Stomach (tissue), 9 donors: Measurements from ENCODE around the gene CCDC102B. TPM values are rescaled to one million over a fixed set of nuclear protein-coding genes. Genes with fewer than 3 reads are reported as not detected.

Source experiments
- DNase-seq, 2 donors: peaks; one replicate each; pipeline versions ENCODE4 v3.0.0 to v3.0.0-alpha.2; 2013 to 2019
- H3K27ac ChIP-seq, 5 donors: fragments of 200-600 bp in 4 of 5; sonication (generic) in 4 of 5; one replicate each; pipeline ENCODE4 v1.5.1; 2013 to 2019; ENCODE audit warnings: mild to moderate bottlenecking in 1 of 5, moderate library complexity in 1 of 5
- H3K27me3 ChIP-seq, 3 donors: fragments of 200-600 bp; sonication (generic); one replicate each; pipeline ENCODE4 v1.5.1; 2017 to 2019; ENCODE audit warnings: mixed run types in 1 of 3
- H3K36me3 ChIP-seq, 4 donors: fragments of 200-600 bp; sonication (generic); 1 replicate in 3 of 4; 2 replicates in 1 of 4; pipeline ENCODE4 v1.5.1; 2016 to 2019
- H3K4me1 ChIP-seq, 4 donors: fragments of 200-600 bp; sonication (generic); one replicate each; pipeline ENCODE4 v1.5.1; 2016 to 2019
- H3K4me3 ChIP-seq, 4 donors: fragments of 200-600 bp; sonication (generic) in 3 of 4; one replicate each; pipeline ENCODE4 v1.5.1; 2016 to 2019; ENCODE audit warnings: mild to moderate bottlenecking in 1 of 4
- H3K9me3 ChIP-seq, 4 donors: fragments of 200-600 bp; sonication (generic); one replicate each; pipeline ENCODE4 v1.5.1; 2016 to 2019
- CTCF ChIP-seq, 7 experiments: fragments of 450-650 bp in 4 of 7; fragments of 200-600 bp in 3 of 7; sonication (generic) in 3 of 7; IDR thresholded peaks; one replicate each; pipeline ENCODE4 v1.5.1; 2016 to 2019; ENCODE audit warnings: antibody characterized with exemption in 7 of 7, control low read depth in 2 of 7, mild to moderate bottlenecking in 1 of 7
- EP300 ChIP-seq: sonication (generic); formaldehyde crosslinking; IDR thresholded peaks from one replicate; pipeline ENCODE4 v1.6.1; 2017; ENCODE audit warnings: antibody characterized with exemption
- POLR2A ChIP-seq, 4 donors: fragments of 450-650 bp; IDR thresholded peaks; one replicate each; pipeline ENCODE4 v1.6.1; 2016; ENCODE audit warnings: antibody characterized with exemption in 4 of 4, control low read depth in 2 of 4, mild to moderate bottlenecking in 1 of 4, moderate library complexity in 1 of 4
- POLR2AphosphoS5 ChIP-seq, 3 donors: sonication (generic); formaldehyde crosslinking; IDR thresholded peaks; one replicate each; pipeline ENCODE4 v1.6.1; 2016; ENCODE audit warnings: antibody characterized with exemption in 3 of 3
- WGBS, 5 donors: extraction: QIAGEN DNeasy Blood & Tissue Kit in 3 of 5; methylation state at CpG; one replicate each; pipeline versions ENCODE4 v1.1.5 to v1.1.7; 2013 to 2018; 5-methylcytosine and 5-hydroxymethylcytosine counted together
- intact Hi-C: fragments of 100-400 bp; cut with DNase I; formaldehyde crosslinking; loops from one replicate; pipeline ENCODE4 v1.15.1; 2023; ENCODE audit warnings: low total_unique reads
- polyA plus RNA-seq, 3 donors: library from polyadenylated mRNA; stranded (reverse); fragments of 200-250 nt; gene quantifications; one replicate each; pipeline ENCODE4 v1.2.3, GENCODE V29; 2013
- total RNA-seq, 5 donors: library from RNA; depleted of rRNA; stranded (reverse); fragments of >200 nt; gene quantifications; one replicate each; pipeline versions ENCODE4 v1.1.0 to v1.2.3, GENCODE V29; 2014 to 2016
- donor health status: healthy with polysubstance abuse.
- donor health status: Bipolar disorder and iron deficiency.
- donor health status: healthy.

CCDC102B gene
- total and polyA plus RNA-seq, 8 donors: 1.0 to 66.1 (median 15.7) TPM

GRCh38 chr18:68887410-68887809 lies 89.5 kb downstream of the CCDC102B start:
- Histone ChIP-seq H3K9me3 (no peaks in the 10 kb centered on the region), H3K4me3 (no peak overlapping the region), H3K4me1 (no peaks in the 10 kb centered on the region), H3K36me3 (no peaks in the 10 kb centered on the region), H3K27me3 (no peaks in the 10 kb centered on the region), H3K27ac (no peak overlapping the region)
- TF ChIP-seq POLR2AphosphoS5 (IDR thresholded peaks at IDR 0.05) (no peak), EP300 (no peak), CTCF (IDR thresholded peaks at IDR 0.05) (no peak), POLR2A (IDR thresholded peaks at IDR 0.05) (no peak)
- WGBS, 5 donors: 57 to 67% (median 61%) methylated on average over 4 of the region's 4 CpGs
- intact Hi-C loops: no loop called here
- no peak for DNase-seq

GRCh38 chr18:68893354-68893753 lies 95.5 kb downstream of the CCDC102B start:
- no peak overlapping the region for H3K27ac ChIP-seq
- no peak for DNase-seq
- H3K27me3 ChIP-seq: no peaks in the 10 kb centered on the region
- no peak overlapping the region for H3K4me3 ChIP-seq
- intact Hi-C loops: no loop called here
- TF ChIP-seq EP300 (no peak), POLR2A (IDR thresholded peaks at IDR 0.05) (no peak), CTCF (IDR thresholded peaks at IDR 0.05) (no peak), POLR2AphosphoS5 (IDR thresholded peaks at IDR 0.05) (no peak)
- no peaks in the 10 kb centered on the region for H3K9me3 ChIP-seq
- WGBS, 5 donors: 81 to 91% (median 87%) methylated on average over 1 of the region's 1 CpG
- no peaks in the 10 kb centered on the region for H3K4me1 ChIP-seq
- H3K36me3 ChIP-seq: no peaks in the 10 kb centered on the region

GRCh38 chr18:68897286-68897685 lies 99.4 kb downstream of the CCDC102B start:
- WGBS, 5 donors: 63 to 80% (median 69%) methylated on average over 4 of the region's 4 CpGs
- H3K4me3 ChIP-seq: no peak overlapping the region
- DNase-seq: no peak
- H3K27me3 ChIP-seq: no peaks in the 10 kb centered on the region
- no peak for TF ChIP-seq EP300
- TF ChIP-seq POLR2A (IDR thresholded peaks at IDR 0.05): no peak
- no peak for TF ChIP-seq POLR2AphosphoS5 (IDR thresholded peaks at IDR 0.05)
- TF ChIP-seq CTCF (IDR thresholded peaks at IDR 0.05): no peak
- no peaks in the 10 kb centered on the region for H3K9me3 ChIP-seq
- no peaks in the 10 kb centered on the region for H3K36me3 ChIP-seq
- H3K4me1 ChIP-seq: no peaks in the 10 kb centered on the region
- intact Hi-C loops: no loop called here
- no peak overlapping the region for H3K27ac ChIP-seq

- no peaks in the 10 kb centered on the region for H3K4me1 ChIP-seq
- H3K36me3 ChIP-seq: no peaks in the 10 kb centered on the region
- H3K4me3 ChIP-seq: no peak overlapping the region
- H3K27ac ChIP-seq: no peak overlapping the region
- TF ChIP-seq POLR2AphosphoS5 (IDR thresholded peaks at IDR 0.05) (no peak), POLR2A (IDR thresholded peaks at IDR 0.05) (no peak), CTCF (IDR thresholded peaks at IDR 0.05) (no peak), EP300 (no peak)
- intact Hi-C loops: no loop called here
- H3K27me3 ChIP-seq: no peaks in the 10 kb centered on the region
- DNase-seq: no peak
- no peaks in the 10 kb centered on the region for H3K9me3 ChIP-seq
These were observed 111.7 kb downstream of the CCDC102B start for GRCh38 chr18:68909579-68909978.
